IPS-18c (cell line): ENCODE data around the gene NCAPD2.
A peak's percentile ranks its signal among the peaks of the same experiment; 100 is the strongest.

Experiments
- H3K4me3 ChIP-seq: 2 replicates; pipeline ENCODE4 v1.7.0; 2013; ENCODE audit warnings: low read depth, mild to moderate bottlenecking, low read length, moderate library complexity; ENCODE audit not compliant: insufficient read depth
- H3K9me3 ChIP-seq: one replicate; pipeline ENCODE4 v1.6.1; 2013; ENCODE audit warnings: mild to moderate bottlenecking, low read length, moderate library complexity; ENCODE audit not compliant: control insufficient read depth, insufficient read depth

The NCAPD2 gene, protein sequence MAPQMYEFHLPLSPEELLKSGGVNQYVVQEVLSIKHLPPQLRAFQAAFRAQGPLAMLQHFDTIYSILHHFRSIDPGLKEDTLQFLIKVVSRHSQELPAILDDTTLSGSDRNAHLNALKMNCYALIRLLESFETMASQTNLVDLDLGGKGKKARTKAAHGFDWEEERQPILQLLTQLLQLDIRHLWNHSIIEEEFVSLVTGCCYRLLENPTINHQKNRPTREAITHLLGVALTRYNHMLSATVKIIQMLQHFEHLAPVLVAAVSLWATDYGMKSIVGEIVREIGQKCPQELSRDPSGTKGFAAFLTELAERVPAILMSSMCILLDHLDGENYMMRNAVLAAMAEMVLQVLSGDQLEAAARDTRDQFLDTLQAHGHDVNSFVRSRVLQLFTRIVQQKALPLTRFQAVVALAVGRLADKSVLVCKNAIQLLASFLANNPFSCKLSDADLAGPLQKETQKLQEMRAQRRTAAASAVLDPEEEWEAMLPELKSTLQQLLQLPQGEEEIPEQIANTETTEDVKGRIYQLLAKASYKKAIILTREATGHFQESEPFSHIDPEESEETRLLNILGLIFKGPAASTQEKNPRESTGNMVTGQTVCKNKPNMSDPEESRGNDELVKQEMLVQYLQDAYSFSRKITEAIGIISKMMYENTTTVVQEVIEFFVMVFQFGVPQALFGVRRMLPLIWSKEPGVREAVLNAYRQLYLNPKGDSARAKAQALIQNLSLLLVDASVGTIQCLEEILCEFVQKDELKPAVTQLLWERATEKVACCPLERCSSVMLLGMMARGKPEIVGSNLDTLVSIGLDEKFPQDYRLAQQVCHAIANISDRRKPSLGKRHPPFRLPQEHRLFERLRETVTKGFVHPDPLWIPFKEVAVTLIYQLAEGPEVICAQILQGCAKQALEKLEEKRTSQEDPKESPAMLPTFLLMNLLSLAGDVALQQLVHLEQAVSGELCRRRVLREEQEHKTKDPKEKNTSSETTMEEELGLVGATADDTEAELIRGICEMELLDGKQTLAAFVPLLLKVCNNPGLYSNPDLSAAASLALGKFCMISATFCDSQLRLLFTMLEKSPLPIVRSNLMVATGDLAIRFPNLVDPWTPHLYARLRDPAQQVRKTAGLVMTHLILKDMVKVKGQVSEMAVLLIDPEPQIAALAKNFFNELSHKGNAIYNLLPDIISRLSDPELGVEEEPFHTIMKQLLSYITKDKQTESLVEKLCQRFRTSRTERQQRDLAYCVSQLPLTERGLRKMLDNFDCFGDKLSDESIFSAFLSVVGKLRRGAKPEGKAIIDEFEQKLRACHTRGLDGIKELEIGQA (N-terminal part only)

DNA sequence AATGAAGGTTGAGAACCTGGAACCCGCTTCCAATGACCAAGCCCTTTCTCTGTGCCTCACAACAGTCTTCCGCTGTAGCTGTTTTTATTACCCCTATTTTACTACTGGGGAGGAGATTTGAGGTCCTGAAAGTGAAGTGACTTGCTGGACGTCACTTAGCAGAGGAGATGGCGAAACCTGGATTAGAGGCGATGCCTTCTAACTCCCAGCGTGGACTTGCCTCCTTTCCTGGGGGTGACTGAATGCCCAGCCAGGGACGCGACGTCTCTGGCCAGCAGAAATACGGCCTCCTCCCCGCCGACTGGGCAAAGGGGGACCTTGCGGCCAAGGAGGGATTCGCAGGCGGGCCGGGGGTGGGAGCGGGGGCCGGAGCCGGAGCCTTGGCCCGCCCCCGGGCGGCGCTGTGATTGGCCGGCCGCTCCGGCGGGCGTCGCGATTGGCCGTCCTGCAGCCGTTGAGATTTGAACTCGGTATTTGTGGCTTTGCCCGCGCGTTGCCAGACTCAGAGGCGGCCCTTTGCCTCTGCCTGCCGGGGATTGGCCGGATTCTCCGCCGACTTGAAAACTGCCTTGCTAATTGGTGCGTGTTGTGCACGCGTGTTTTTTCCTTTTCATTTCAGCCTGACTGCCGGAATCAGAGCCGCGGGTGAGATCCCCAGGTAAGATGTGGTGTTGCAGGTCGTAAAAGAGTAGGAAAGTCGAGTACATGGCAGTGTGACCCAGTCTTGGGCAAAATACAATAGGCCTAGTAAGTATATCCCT, at the start of gene NCAPD2:
Gene NCAPD2, plus strand, starts transcription at position 606 of the 761 bp plus-strand sequence. CDS start 997 bp downstream, outside the sequence.
- no peaks in the 10 kb centered on the region for H3K9me3 ChIP-seq
- peak within 1 kb of the TSS; percentile 98 for H3K4me3 ChIP-seq

DNA sequence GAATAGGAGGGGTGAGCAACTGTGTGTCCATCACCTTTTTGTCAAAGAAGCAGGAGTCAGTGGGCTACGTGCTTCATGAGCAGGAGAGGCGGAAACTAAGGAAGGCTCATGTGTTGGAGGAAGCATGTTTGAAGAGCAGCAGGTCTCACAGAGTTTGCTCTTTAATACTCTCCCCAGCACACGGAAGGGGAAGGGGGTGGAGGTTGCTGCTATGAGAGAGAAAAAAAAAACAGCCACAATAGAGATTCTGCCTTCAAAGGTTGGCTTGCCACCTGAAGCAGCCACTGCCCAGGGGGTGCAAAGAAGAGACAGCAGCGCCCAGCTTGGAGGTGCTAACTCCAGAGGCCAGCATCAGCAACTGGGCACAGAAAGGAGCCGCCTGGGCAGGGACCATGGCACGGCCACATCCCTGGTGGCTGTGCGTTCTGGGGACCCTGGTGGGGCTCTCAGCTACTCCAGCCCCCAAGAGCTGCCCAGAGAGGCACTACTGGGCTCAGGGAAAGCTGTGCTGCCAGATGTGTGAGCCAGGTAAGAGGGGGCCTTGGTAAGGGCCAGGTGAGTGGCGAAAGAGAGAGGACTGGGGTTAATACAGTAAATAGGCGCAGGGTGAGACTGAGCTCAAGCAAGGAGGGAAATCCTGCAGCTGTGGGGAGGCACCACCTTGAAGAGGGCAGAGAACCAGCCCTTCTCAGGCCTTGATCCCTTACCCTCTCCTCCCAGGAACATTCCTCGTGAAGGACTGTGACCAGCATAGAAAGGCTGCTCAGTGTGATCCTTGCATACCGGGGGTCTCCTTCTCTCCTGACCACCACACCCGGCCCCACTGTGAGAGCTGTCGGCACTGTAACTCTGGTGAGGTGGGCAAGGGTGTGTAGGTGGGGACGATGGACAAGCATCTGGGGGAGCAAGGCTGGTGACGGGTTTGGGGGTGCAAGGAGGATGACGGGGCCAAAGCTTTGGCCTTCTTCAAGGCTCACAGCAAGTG, 48.9 kb upstream of the NCAPD2 start, which contains the start of gene CD27:
Gene CD27, plus strand, starts transcription at position 252 of the 985 bp plus-strand sequence. Its CDS starts 141 bp downstream, at position 393.
- no peak within 1 kb of the TSS for H3K4me3 ChIP-seq

DNA sequence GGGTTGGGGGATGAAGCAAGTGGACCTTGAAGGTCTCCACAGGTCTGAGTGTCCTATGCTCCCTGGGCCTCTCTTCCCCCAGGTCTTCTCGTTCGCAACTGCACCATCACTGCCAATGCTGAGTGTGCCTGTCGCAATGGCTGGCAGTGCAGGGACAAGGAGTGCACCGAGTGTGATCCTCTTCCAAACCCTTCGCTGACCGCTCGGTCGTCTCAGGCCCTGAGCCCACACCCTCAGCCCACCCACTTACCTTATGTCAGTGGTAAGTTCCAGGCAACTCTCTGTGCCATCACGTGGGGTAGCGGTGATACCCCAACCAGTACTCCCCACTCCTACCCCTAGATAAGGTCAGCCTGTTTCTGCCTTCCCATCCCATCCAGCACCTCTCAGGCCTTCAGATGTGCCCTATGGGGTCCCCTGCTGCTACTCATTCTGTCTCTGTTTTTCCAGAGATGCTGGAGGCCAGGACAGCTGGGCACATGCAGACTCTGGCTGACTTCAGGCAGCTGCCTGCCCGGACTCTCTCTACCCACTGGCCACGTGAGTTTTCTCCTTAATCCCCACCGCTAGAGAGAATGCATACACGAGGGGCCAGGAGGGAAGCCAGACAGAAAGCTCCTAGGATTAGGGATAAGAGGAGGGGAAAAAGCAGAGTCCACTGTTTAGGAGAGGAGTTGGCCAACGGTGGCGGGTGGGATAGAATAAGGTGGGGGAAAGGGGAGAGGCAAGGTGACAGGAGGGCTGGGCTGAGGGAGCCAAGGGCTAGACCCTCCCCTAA, 43.6 kb upstream of the NCAPD2 start:
- Histone ChIP-seq H3K9me3 (no peaks in the 10 kb centered on the region), H3K4me3 (0 out of 2 replicates have a peak overlapping the region, but pooled peaks have one; percentile 38)

More for the DNA sequence above, 48.9 kb upstream of the NCAPD2 start, which contains the start of gene CD27:
- no peaks in the 10 kb centered on the region for H3K9me3 ChIP-seq

DNA sequence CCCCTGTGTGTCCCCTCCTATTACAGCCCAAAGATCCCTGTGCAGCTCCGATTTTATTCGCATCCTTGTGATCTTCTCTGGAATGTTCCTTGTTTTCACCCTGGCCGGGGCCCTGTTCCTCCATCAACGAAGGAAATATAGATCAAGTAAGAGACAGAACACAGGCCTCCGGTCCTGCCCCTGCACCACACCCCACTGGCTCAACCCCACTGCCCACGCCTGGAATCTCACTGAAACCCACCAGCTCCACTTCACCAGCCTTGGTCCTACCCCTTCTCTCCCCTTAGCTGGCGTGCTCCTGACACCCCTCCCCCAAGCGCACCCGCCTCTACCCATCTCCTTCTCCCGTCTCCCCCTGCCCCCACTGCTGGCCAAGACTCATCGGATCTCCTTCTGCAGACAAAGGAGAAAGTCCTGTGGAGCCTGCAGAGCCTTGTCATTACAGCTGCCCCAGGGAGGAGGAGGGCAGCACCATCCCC, 43.0 kb upstream of the NCAPD2 start:
- H3K9me3 ChIP-seq = no peaks in the 10 kb centered on the region
- H3K4me3 ChIP-seq = peak overlapping the region; percentile 38; the same call in 1 of the 2 replicates

DNA sequence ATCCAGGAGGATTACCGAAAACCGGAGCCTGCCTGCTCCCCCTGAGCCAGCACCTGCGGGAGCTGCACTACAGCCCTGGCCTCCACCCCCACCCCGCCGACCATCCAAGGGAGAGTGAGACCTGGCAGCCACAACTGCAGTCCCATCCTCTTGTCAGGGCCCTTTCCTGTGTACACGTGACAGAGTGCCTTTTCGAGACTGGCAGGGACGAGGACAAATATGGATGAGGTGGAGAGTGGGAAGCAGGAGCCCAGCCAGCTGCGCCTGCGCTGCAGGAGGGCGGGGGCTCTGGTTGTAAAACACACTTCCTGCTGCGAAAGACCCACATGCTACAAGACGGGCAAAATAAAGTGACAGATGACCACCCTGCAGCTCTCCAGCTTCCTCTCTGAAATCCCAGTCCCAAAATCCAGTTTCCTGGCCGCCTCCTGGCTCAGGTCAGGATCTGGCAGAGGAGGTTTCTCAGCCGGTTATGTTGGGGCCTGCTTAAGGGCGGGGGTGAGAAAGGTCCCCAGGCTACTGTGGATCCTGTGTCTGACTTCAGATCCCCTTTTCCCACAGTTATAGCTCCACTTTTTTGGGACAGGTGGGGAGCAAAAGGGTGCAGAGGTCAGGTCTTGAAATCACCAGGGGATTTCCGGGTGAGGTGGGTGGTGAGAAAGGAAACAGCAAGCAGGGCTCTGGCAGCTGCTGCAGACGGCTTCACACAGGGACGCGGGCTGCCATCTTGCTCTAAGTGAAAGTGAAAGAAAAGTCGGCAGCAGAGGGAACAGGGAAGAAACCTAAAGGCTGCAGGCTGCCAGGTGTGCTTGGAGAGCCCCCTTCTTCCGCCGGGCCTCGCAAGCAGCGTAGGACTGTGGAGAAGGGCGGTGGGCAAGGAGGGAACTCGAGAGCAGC, 42.3 kb upstream of the NCAPD2 start, which contains the start of gene TAPBPL:
Gene TAPBPL, plus strand, starts transcription at position 695 of the 897 bp plus-strand sequence. CDS start 207 bp downstream, outside the sequence.
- Histone ChIP-seq H3K9me3 (no peaks in the 10 kb centered on the region), H3K4me3 (peak within 1 kb of the TSS; percentile 38)

DNA sequence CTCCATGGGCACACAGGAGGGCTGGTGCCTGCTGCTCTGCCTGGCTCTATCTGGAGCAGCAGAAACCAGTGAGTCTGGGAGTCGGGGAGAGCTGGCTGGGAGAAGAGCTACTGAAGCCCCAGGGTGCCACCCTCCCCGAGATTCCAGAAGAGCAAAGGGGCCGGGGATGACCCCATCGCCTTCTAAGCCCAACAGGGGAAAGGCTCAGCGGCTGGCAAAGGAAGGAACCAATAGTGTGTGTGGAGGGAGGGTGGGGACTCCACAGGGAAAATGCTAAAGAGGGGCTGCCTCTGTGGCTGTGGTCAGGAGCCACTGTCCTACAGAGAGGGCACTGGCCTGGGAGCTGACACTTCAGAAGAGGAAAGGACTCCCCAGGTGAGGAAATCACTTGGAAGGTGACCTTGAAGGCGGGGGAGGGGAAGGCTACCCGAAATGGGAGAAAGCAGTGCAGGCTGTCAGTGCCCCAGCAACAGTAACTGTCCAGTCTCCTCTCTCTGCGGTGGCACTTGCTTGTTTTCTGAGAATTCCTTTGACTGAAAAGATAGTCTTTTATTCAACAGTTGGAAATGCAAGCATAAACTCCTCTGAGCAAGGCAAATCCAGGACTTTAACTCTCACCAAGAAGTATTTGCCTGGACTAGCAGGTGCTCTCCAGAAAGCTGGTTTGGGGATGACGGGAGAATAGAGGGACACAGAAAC, 41.5 kb upstream of the NCAPD2 start:
- H3K9me3 ChIP-seq = no peaks in the 10 kb centered on the region
- H3K4me3 ChIP-seq = peak overlapping the region; percentile 38

DNA sequence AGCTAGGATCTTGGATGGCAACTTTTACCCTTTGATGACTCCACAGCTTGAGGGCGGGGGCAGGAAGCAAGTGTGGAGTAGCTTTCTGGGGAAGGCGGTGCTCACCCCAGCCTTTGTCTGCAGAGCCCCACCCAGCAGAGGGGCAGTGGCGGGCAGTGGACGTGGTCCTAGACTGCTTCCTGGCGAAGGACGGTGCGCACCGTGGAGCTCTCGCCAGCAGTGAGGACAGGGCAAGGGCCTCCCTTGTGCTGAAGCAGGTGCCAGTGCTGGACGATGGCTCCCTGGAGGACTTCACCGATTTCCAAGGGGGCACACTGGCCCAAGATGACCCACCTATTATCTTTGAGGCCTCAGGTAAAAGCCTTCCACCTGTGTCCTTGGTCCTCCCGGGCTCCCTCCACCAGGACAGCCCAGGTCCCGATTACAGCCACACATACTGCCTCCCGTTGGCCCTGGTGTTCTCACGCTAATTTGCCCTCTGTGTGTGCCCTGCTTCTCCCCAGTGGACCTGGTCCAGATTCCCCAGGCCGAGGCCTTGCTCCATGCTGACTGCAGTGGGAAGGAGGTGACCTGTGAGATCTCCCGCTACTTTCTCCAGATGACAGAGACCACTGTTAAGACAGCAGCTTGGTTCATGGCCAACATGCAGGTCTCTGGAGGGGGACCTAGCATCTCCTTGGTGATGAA, 40.8 kb upstream of the NCAPD2 start:
- peak overlapping the region; percentile 28; the same call in 1 of the 2 replicates for H3K4me3 ChIP-seq
- no peaks in the 10 kb centered on the region for H3K9me3 ChIP-seq

DNA sequence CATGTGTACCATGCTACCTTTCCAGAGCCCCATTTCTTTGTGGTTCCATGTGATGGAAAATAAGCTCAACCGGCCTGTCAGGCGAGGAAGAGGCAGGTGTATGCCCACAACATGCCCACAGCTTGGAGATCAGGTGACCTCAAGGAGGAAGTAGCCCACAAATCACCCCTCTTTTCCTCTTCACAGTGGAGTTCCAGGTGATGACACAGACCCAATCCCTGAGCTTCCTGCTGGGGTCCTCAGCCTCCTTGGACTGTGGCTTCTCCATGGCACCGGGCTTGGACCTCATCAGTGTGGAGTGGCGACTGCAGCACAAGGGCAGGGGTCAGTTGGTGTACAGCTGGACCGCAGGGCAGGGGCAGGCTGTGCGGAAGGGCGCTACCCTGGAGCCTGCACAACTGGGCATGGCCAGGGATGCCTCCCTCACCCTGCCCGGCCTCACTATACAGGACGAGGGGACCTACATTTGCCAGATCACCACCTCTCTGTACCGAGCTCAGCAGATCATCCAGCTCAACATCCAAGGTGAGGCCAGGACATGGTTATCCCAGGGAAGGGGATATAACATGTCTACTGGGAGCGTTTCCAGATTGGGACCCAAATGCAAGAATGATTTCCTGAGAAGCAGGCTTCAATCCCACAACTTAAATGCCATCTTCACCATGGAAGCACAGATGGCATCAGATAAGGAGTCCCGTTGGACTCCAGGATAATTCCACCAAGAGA, 36.5 kb upstream of the NCAPD2 start:
- Histone ChIP-seq H3K4me3 (no peak overlapping the region), H3K9me3 (no peaks in the 10 kb centered on the region)

DNA sequence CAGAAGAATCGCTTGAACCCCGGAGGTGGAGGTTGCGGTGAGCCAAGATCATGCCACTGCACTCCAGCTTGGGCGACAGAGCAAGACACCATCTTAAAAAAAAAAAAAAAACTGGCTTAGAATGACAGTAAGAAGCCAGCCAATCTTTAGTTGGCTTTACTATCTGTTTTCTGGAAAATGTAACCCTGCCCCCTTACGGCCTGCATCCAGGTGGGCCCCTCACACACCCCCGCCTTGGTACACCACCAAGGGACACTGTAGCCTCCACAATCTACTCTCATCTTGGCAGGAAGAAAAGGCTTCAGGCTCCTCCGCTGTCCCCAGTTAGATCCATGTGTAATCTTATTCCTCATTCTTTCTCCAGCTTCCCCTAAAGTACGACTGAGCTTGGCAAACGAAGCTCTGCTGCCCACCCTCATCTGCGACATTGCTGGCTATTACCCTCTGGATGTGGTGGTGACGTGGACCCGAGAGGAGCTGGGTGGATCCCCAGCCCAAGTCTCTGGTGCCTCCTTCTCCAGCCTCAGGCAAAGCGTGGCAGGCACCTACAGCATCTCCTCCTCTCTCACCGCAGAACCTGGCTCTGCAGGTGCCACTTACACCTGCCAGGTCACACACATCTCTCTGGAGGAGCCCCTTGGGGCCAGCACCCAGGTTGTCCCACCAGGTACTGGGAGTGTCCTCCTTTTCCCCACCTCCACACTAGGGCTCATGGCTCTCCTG, 35.5 kb upstream of the NCAPD2 start:
- no peak overlapping the region for H3K4me3 ChIP-seq

DNA sequence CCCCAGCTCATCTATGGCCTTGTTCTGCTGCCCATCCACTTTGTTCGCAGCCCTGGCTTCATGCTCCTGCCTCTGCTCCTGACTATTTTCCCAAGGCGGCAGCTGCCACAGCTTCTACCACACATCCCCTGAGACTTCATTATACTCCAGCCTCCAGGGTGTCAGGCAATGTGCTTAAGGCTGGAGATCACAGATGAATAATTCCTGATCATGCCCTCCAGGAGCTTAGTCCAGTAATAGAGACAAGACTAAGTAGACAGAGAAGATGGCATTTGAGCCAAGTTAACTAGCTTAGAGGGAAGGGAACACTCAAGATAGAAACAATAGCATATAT, 34.9 kb upstream of the NCAPD2 start:
- H3K4me3 ChIP-seq = no peak overlapping the region
- no peaks in the 10 kb centered on the region for H3K9me3 ChIP-seq

More for the DNA sequence above, 35.5 kb upstream of the NCAPD2 start:
- no peaks in the 10 kb centered on the region for H3K9me3 ChIP-seq

DNA sequence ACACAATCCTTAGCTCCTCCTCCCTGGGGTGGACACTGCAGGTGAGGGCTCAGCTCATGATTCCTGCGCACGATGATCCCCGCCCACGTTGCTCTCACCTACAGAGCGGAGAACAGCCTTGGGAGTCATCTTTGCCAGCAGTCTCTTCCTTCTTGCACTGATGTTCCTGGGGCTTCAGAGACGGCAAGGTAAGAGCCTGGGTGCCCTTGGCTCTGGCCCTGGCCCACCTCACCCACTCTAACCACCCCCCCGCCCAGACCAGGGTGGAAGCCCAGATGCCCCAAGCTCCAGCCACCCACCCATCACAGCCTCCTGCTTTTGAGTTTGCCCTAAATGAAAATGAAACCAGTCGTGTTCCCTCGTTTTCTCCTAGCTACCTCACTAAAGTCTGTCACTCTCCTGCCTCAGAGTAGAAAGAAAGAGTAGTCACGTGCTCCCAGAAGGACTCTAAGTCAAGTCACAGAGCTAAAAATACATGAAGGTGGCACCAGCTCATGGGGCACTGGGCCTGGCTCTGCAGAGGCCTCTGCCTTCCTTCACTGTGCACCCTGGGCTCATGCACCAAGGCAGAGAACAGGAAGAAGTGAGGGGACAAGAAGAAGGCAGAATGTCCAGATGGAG, 33.0 kb upstream of the NCAPD2 start:
- no peaks in the 10 kb centered on the region for H3K9me3 ChIP-seq
- no peak overlapping the region for H3K4me3 ChIP-seq
